Endometrium (tissue), 2 donors: Measurements from ENCODE around the gene SST.

Source experiments
- FAIRE-seq: peaks from 2 replicates; lab custom pipeline; 2012; peaks lifted over from hg19 to GRCh38; lab: Jason Lieb, UNC
- donor health status: control.
- donor health status: control.

SST gene

DNA sequence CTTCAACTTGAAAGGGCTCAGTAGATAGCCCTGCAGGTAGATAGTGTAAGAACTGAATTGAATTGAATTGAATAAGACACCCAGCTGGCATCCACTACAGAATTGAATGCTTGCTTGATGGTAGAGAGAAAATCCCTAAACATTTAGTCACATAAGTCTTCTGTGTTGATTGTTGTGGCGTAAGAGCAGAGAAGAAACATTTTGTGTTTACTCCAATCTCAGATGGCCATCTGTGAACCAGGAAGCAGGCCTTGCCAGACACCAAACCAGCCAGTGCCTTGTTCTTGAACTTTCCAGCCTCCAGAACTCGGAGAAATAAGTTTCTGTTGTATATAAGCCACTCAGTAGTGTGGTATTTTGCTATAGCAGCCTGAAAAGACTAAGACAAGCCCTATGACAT is 43.6 kb downstream of the SST start:
- FAIRE-seq, result no peak

DNA sequence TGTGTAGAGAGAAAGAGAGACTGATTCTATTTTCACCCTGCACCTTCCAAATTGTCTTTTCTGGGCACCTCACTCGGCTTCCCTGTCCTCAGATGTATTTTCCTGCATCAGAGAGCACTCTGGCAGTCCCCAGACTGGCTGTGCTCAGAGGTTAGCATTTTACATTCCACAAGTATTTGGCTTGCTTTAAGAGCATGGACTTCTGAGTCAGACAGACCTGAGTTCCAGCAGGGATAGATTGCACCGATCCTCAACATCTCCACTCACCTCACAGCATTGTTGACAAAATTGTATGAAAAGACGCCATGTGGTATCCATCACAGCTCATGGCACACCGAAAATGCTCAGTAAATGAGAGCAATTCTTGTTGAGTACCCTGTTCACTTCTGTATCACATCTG is 45.6 kb downstream of the SST start:
- FAIRE-seq, result no peak

GRCh38 chr3:187623285-187623814 is 46.8 kb downstream of the SST start:
- no peak for FAIRE-seq

GRCh38 chr3:187621881-187622280 is 48.3 kb downstream of the SST start:
- no peak for FAIRE-seq

- no peak for FAIRE-seq
Measured at GRCh38 chr3:187619461-187619860, 50.7 kb downstream of the SST start.
